NT2/D1 (cell line): ENCODE results near the gene PLCD1.

ENCODE experiments used
- SUZ12 ChIP-seq: IDR thresholded peaks from 2 replicates; pipeline ENCODE4 v1.6.1; 2011; ENCODE audit not compliant: insufficient read length, insufficient read depth; ENCODE audit errors: extremely low read depth
- YY1 ChIP-seq: IDR thresholded peaks from 2 replicates; pipeline ENCODE4 v1.6.1; 2011; ENCODE audit not compliant: insufficient read length, insufficient read depth
- ZNF274 ChIP-seq: IDR thresholded peaks from 2 replicates; pipeline ENCODE4 v1.6.1; 2011; ENCODE audit warnings: mild to moderate bottlenecking, low read depth, low read length

- no peak for TF ChIP-seq YY1
- no peak for TF ChIP-seq SUZ12
- no peak for TF ChIP-seq ZNF274
Measured at GRCh38 chr3:38051131-38051530, 21.7 kb upstream of the PLCD1 start.
